ENCODE results near the gene DYRK2.

Gene DYRK2

DNA sequence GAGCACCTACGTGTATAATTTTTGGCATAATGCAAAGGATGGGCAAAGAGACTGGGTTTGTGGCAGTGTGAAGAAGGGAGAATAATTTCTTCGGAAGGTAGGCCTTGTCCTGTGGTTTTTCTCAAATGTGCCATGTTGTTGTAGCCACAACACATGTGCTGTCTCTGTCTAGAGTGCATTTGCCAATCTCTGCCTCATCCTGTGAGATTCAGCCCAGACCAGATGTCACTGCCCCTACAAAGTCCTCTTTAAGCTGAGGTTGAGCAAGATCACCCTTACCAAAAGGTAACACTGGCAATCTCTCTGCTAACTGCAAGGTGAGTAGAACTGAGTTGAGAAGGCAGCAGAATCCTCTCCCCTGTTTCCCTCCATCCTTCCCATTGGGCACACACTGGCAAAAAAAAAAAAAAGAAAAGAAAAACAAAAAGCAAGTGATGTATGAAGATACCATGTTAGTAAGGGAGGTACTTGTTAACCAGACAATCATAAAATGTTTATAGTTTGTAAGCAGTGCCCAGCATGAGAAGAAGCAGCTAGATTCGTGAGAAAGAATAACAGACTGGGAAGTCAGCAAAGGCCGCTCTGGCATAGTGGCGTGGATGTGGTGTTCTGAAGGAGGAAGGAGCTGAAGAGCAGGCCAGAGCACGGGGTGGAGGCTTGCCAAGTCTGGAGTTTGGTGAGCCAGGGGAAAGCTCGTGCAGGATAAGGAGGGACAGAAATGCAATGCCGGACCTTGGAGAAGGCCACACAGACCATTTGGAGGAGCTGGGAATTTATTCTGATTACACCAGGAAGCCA, 18.9 kb downstream of the DYRK2 start:
- H4K8ac ChIP-seq (ENCODE audit: low read depth, low read length) = no peak overlapping the region
- H3K9ac ChIP-seq (ENCODE audit: low read length) = no peak overlapping the region
- H3K36me3 ChIP-seq (ENCODE audit: control insufficient read depth, insufficient read depth, low read length) = no peaks in the 10 kb centered on the region
- H2BK15ac ChIP-seq (replicated peaks; ENCODE audit: low read depth) = no peak overlapping the region
- no peak overlapping the region for H2AK5ac ChIP-seq (ENCODE audit: low read length)
- WGBS (ENCODE audit: extremely low coverage, insufficient coverage, low lambda C conversion rate) = no CpG with 5 or more reads among the region's 8 CpGs
- no peak overlapping the region for H3K27ac ChIP-seq (ENCODE audit: low read depth, low read length)
- H3K27me3 ChIP-seq (ENCODE audit: insufficient read depth, low read length, poor library complexity) = no peaks in the 10 kb centered on the region
- H2BK120ac ChIP-seq (ENCODE audit: low read depth, low read length) = no peak overlapping the region
- no peak overlapping the region for H4K5ac ChIP-seq (ENCODE audit: low read length)
- H3K4ac ChIP-seq (ENCODE audit: low read depth, low read length) = no peak overlapping the region
- H3K18ac ChIP-seq (ENCODE audit: low read length) = no peak overlapping the region
- H3K4me1 ChIP-seq (ENCODE audit: control insufficient read depth, low read depth, low read length) = no peaks in the 10 kb centered on the region
- no peak overlapping the region for H3K23ac ChIP-seq (ENCODE audit: low read length)
- peaks cover 3% of the 10 kb centered on the region for H3K79me1 ChIP-seq (ENCODE audit: low read length)
- no peak overlapping the region for H2BK5ac ChIP-seq (ENCODE audit: low read length)
- H3K4me2 ChIP-seq (ENCODE audit: low read length) = no peak overlapping the region
- peaks cover 3% of the 10 kb centered on the region for H3K79me2 ChIP-seq (ENCODE audit: control insufficient read depth, insufficient read depth, low read length)
- no peak overlapping the region for H3K56ac ChIP-seq (ENCODE audit: low read length)
- no peak overlapping the region for H3K4me3 ChIP-seq (ENCODE audit: low read length)
- DNase-seq = no peak

DNA sequence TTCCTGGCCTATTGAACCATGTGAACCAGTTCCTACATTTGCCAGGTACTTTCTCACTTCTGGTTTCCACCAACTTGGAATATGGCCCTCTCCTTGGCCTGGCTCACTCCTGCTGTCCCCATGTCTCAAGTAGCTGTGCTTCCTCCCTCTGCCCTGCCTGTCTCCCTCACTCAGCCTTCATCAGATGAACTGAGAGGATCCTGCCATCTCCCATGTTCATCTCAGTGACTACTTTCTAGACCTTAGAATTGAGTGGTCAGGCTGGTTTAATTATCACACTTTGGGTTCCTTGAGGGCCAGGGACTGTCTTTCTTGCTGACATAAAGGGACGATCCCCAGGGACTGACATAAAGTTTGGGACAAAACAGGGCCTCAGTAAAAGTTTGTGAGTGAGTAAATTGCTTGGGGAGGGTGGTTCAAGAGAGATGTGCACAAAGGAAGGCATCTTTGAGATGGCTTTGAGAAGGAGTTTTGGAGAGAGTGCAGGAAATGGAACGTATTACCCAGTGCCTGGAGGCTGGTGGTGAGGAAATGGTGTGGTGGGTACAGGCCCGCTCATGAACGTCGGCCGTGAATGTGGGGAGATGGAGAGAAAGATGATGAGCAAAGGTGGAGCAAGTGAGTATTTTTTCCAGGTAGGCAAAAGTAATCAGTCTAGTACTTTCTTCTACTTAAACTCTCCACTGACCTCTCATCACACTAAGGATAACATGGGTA, 20.8 kb downstream of the DYRK2 start:
- H2BK120ac ChIP-seq (ENCODE audit: low read depth, low read length) = no peak overlapping the region
- no peaks in the 10 kb centered on the region for H3K27me3 ChIP-seq (ENCODE audit: insufficient read depth, low read length, poor library complexity)
- no peaks in the 10 kb centered on the region for H3K4me1 ChIP-seq (ENCODE audit: control insufficient read depth, low read depth, low read length)
- H3K36me3 ChIP-seq (ENCODE audit: control insufficient read depth, insufficient read depth, low read length) = no peaks in the 10 kb centered on the region
- no peak overlapping the region for H3K4me2 ChIP-seq (ENCODE audit: low read length)
- no CpG with 5 or more reads among the region's 6 CpGs for WGBS (ENCODE audit: extremely low coverage, insufficient coverage, low lambda C conversion rate)
- H2BK15ac ChIP-seq (replicated peaks; ENCODE audit: low read depth) = no peak overlapping the region
- H4K8ac ChIP-seq (ENCODE audit: low read depth, low read length) = no peak overlapping the region
- no peak overlapping the region for H2BK5ac ChIP-seq (ENCODE audit: low read length)
- H3K27ac ChIP-seq (ENCODE audit: low read depth, low read length) = no peak overlapping the region
- no peak overlapping the region for H2AK5ac ChIP-seq (ENCODE audit: low read length)
- H3K79me2 ChIP-seq (ENCODE audit: control insufficient read depth, insufficient read depth, low read length) = no peaks in the 10 kb centered on the region
- H3K4ac ChIP-seq (ENCODE audit: low read depth, low read length) = no peak overlapping the region
- no peak overlapping the region for H3K4me3 ChIP-seq (ENCODE audit: low read length)
- no peak overlapping the region for H3K23ac ChIP-seq (ENCODE audit: low read length)
- H3K56ac ChIP-seq (ENCODE audit: low read length) = no peak overlapping the region
- DNase-seq = no peak
- H3K9ac ChIP-seq (ENCODE audit: low read length) = no peak overlapping the region
- H3K18ac ChIP-seq (ENCODE audit: low read length) = no peak overlapping the region
- H3K79me1 ChIP-seq (ENCODE audit: low read length) = no peaks in the 10 kb centered on the region
- H4K5ac ChIP-seq (ENCODE audit: low read length) = no peak overlapping the region

DNA sequence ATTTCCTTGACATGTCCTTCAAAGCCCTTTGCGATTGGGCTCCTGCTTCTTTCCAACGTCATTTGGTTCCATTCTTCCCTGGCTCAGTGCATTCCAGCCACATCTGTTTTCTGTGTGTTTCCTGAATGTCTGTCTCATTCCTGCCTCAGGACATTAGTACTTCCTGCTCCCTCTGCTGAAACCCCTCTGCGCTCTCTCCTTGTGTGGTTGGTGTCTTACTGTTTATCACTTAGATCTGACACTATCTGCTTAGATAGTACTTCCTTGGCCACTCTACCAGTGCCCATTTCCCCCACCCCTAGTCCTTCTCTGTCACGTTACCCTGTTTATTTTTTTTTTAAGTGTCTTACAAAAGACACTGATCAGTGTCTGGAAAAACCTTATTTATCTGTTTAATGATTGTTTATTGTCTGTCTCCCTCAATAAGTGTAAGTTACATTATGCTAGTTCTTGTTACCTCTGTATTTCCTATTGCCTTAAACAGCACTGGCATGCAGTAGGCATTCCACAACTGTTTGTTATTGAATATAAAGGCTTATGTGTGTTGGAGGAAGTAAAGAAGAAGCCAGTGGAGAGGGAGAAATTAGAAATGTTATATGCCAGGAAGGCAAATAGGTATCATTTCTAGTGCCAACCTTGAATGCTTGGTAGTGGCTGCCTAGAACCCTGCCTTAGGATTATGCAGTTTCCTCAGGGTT, 21.5 kb downstream of the DYRK2 start:
- Histone ChIP-seq H3K18ac (ENCODE audit: low read length) (no peak overlapping the region), H2BK15ac (replicated peaks; ENCODE audit: low read depth) (no peak overlapping the region), H3K4me1 (ENCODE audit: control insufficient read depth, low read depth, low read length) (no peaks in the 10 kb centered on the region), H3K4me2 (ENCODE audit: low read length) (no peak overlapping the region), H3K27me3 (ENCODE audit: insufficient read depth, low read length, poor library complexity) (no peaks in the 10 kb centered on the region), H3K56ac (ENCODE audit: low read length) (no peak overlapping the region), H3K4me3 (ENCODE audit: low read length) (no peak overlapping the region), H2AK5ac (ENCODE audit: low read length) (no peak overlapping the region), H4K8ac (ENCODE audit: low read depth, low read length) (no peak overlapping the region), H2BK5ac (ENCODE audit: low read length) (no peak overlapping the region), H3K9ac (ENCODE audit: low read length) (no peak overlapping the region), H2BK120ac (ENCODE audit: low read depth, low read length) (no peak overlapping the region), H3K36me3 (ENCODE audit: control insufficient read depth, insufficient read depth, low read length) (no peaks in the 10 kb centered on the region), H3K23ac (ENCODE audit: low read length) (no peak overlapping the region), H3K79me2 (ENCODE audit: control insufficient read depth, insufficient read depth, low read length) (no peaks in the 10 kb centered on the region), H4K5ac (ENCODE audit: low read length) (no peak overlapping the region), H3K27ac (ENCODE audit: low read depth, low read length) (no peak overlapping the region), H3K4ac (ENCODE audit: low read depth, low read length) (no peak overlapping the region), H3K79me1 (ENCODE audit: low read length) (no peaks in the 10 kb centered on the region)
- peak; percentile 18 for DNase-seq
- no CpG with 5 or more reads among the region's 4 CpGs for WGBS (ENCODE audit: extremely low coverage, insufficient coverage, low lambda C conversion rate)

GRCh38 chr12:67671419-67671818, 22.9 kb downstream of the DYRK2 start:
- no peak overlapping the region for H3K4me2 ChIP-seq (ENCODE audit: low read length)
- H3K4ac ChIP-seq (ENCODE audit: low read depth, low read length) = no peak overlapping the region

DNA sequence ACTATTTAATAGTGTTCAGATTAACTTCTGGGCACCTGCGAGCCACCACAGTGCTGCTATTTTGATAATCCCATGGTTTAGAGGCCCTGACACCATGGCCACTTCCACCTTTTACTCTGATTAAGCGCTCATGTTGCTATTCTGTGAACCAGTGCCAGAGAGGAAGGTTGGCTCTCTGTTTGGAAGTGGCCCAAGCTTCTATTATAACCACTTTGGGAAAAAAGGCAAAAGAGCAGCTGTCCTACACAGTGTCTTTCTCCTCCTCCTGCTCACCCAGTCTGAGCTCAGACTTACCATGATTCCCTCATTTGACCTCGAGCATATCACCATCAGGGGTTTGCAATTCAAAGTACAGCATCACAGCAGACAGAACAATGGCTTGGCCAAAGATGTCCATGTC, 23.3 kb downstream of the DYRK2 start:
- Histone ChIP-seq H4K8ac (ENCODE audit: low read depth, low read length) (no peak overlapping the region), H3K18ac (ENCODE audit: low read length) (no peak overlapping the region), H3K4ac (ENCODE audit: low read depth, low read length) (no peak overlapping the region), H3K79me2 (ENCODE audit: control insufficient read depth, insufficient read depth, low read length) (no peaks in the 10 kb centered on the region), H3K23ac (ENCODE audit: low read length) (no peak overlapping the region), H3K56ac (ENCODE audit: low read length) (no peak overlapping the region), H3K4me1 (ENCODE audit: control insufficient read depth, low read depth, low read length) (no peaks in the 10 kb centered on the region), H3K4me3 (ENCODE audit: low read length) (no peak overlapping the region), H3K27ac (ENCODE audit: low read depth, low read length) (no peak overlapping the region), H2AK5ac (ENCODE audit: low read length) (no peak overlapping the region), H4K5ac (ENCODE audit: low read length) (no peak overlapping the region), H3K79me1 (ENCODE audit: low read length) (no peaks in the 10 kb centered on the region), H3K4me2 (ENCODE audit: low read length) (no peak overlapping the region), H3K36me3 (ENCODE audit: control insufficient read depth, insufficient read depth, low read length) (no peaks in the 10 kb centered on the region), H2BK15ac (replicated peaks; ENCODE audit: low read depth) (no peak overlapping the region), H3K9ac (ENCODE audit: low read length) (no peak overlapping the region), H2BK5ac (ENCODE audit: low read length) (no peak overlapping the region), H2BK120ac (ENCODE audit: low read depth, low read length) (no peak overlapping the region), H3K27me3 (ENCODE audit: insufficient read depth, low read length, poor library complexity) (no peaks in the 10 kb centered on the region)
- no CpG with 5 or more reads among the region's 3 CpGs for WGBS (ENCODE audit: extremely low coverage, insufficient coverage, low lambda C conversion rate)
- DNase-seq = no peak

More at GRCh38 chr12:67671419-67671818, 22.9 kb downstream of the DYRK2 start:
- H4K8ac ChIP-seq (ENCODE audit: low read depth, low read length) = no peak overlapping the region
- H3K23ac ChIP-seq (ENCODE audit: low read length) = no peak overlapping the region
- no peaks in the 10 kb centered on the region for H3K36me3 ChIP-seq (ENCODE audit: control insufficient read depth, insufficient read depth, low read length)
- no peak overlapping the region for H4K5ac ChIP-seq (ENCODE audit: low read length)
- H3K56ac ChIP-seq (ENCODE audit: low read length) = no peak overlapping the region
- no peaks in the 10 kb centered on the region for H3K79me1 ChIP-seq (ENCODE audit: low read length)
- no peaks in the 10 kb centered on the region for H3K79me2 ChIP-seq (ENCODE audit: control insufficient read depth, insufficient read depth, low read length)
- no peak overlapping the region for H3K4me3 ChIP-seq (ENCODE audit: low read length)
- H3K18ac ChIP-seq (ENCODE audit: low read length) = no peak overlapping the region
- DNase-seq = peak; percentile 27
- no peak overlapping the region for H2BK5ac ChIP-seq (ENCODE audit: low read length)
- no peak overlapping the region for H2BK120ac ChIP-seq (ENCODE audit: low read depth, low read length)
- no peak overlapping the region for H3K27ac ChIP-seq (ENCODE audit: low read depth, low read length)
- WGBS (ENCODE audit: extremely low coverage, insufficient coverage, low lambda C conversion rate) = no CpG with 5 or more reads among the region's 2 CpGs
- H3K4me1 ChIP-seq (ENCODE audit: control insufficient read depth, low read depth, low read length) = no peaks in the 10 kb centered on the region
- H2AK5ac ChIP-seq (ENCODE audit: low read length) = no peak overlapping the region
- H2BK15ac ChIP-seq (replicated peaks; ENCODE audit: low read depth) = no peak overlapping the region
- no peak overlapping the region for H3K9ac ChIP-seq (ENCODE audit: low read length)
- H3K27me3 ChIP-seq (ENCODE audit: insufficient read depth, low read length, poor library complexity) = no peaks in the 10 kb centered on the region
